ENCODE results near the gene IGSF9B. TPM values are rescaled to one million over a fixed set of nuclear protein-coding genes. Genes with fewer than 3 reads are reported as not detected.

IGSF9B gene
- total RNA-seq, 1 experiment from 2014 or later = 10.1 TPM

- H3K36me3 ChIP-seq (ENCODE audit: insufficient read depth, low read length, poor library complexity, severe bottlenecking) = no peaks in the 10 kb centered on the region
- intact Hi-C loops (cut with micrococcal nuclease; ENCODE audit: unreplicated experiment) = no loop called here
- DNase-seq (ENCODE audit: low spot score) = no peak
Measured at GRCh38 chr11:133924661-133925060, 32.1 kb downstream of the IGSF9B start.

GRCh38 chr11:133922078-133922870, 34.5 kb downstream of the IGSF9B start:
- no peak for TF ChIP-seq EZH2 (IDR thresholded peaks at IDR 0.05; ENCODE audit: borderline replicate concordance, low read depth, low read length, poor library complexity, severe bottlenecking)
- Histone ChIP-seq H3K4me3 (ENCODE audit: low read depth, low read length, poor library complexity, severe bottlenecking) (no peak overlapping the region), H3K36me3 (ENCODE audit: insufficient read depth, low read length, poor library complexity, severe bottlenecking) (no peaks in the 10 kb centered on the region), H3K27me3 (replicated peaks; ENCODE audit: insufficient read depth, low read depth, low read length, poor library complexity) (no peaks in the 10 kb centered on the region), H3K4me1 (ENCODE audit: insufficient read depth, low read length, poor library complexity, severe bottlenecking) (no peaks in the 10 kb centered on the region), H3K9me3 (ENCODE audit: low read depth, low read length, poor library complexity, severe bottlenecking) (no peaks in the 10 kb centered on the region), H3K27ac (ENCODE audit: low read depth, low read length, poor library complexity, severe bottlenecking) (no peak overlapping the region)
- BruUV-seq (replicated peaks) = no TSS peak
- CTCF ChIA-PET = no interaction called here
- DNase-seq (ENCODE audit: low spot score) = no peak
- intact Hi-C loops (cut with micrococcal nuclease; ENCODE audit: unreplicated experiment) = no loop called here
- POLR2A ChIA-PET (ENCODE audit: low non-redundant PET) = no interaction called here

More at GRCh38 chr11:133924661-133925060, 32.1 kb downstream of the IGSF9B start:
- Histone ChIP-seq H3K4me3 (ENCODE audit: low read depth, low read length, poor library complexity, severe bottlenecking) (no peak overlapping the region), H3K9me3 (ENCODE audit: low read depth, low read length, poor library complexity, severe bottlenecking) (no peaks in the 10 kb centered on the region), H3K4me1 (ENCODE audit: insufficient read depth, low read length, poor library complexity, severe bottlenecking) (no peaks in the 10 kb centered on the region), H3K27me3 (replicated peaks; ENCODE audit: insufficient read depth, low read depth, low read length, poor library complexity) (no peaks in the 10 kb centered on the region), H3K27ac (ENCODE audit: low read depth, low read length, poor library complexity, severe bottlenecking) (no peak overlapping the region)
- BruUV-seq (replicated peaks) = no TSS peak
- no peak for TF ChIP-seq EZH2 (IDR thresholded peaks at IDR 0.05; ENCODE audit: borderline replicate concordance, low read depth, low read length, poor library complexity, severe bottlenecking)
- POLR2A ChIA-PET (ENCODE audit: low non-redundant PET) = no interaction called here
- CTCF ChIA-PET = no interaction called here

GRCh38 chr11:133921513-133921912, 35.3 kb downstream of the IGSF9B start:
- ChIA-PET POLR2A (ENCODE audit: low non-redundant PET) (no interaction called here), CTCF (no interaction called here)
- no peak overlapping the region for H3K27ac ChIP-seq (ENCODE audit: low read depth, low read length, poor library complexity, severe bottlenecking)

GRCh38 chr11:133921026-133921425, 35.7 kb downstream of the IGSF9B start:
- CTCF ChIA-PET = no interaction called here
- no peak overlapping the region for H3K27ac ChIP-seq (ENCODE audit: low read depth, low read length, poor library complexity, severe bottlenecking)
- no peaks in the 10 kb centered on the region for H3K4me1 ChIP-seq (ENCODE audit: insufficient read depth, low read length, poor library complexity, severe bottlenecking)
- no peaks in the 10 kb centered on the region for H3K9me3 ChIP-seq (ENCODE audit: low read depth, low read length, poor library complexity, severe bottlenecking)
- BruUV-seq (replicated peaks) = no TSS peak
- intact Hi-C loops (cut with micrococcal nuclease; ENCODE audit: unreplicated experiment) = no loop called here
- TF ChIP-seq CTCF (conservative IDR thresholded peaks at IDR 0.05; ENCODE audit: low read depth, low read length) = no peak
- TF ChIP-seq EZH2 (IDR thresholded peaks at IDR 0.05; ENCODE audit: borderline replicate concordance, low read depth, low read length, poor library complexity, severe bottlenecking) = no peak
- H3K36me3 ChIP-seq (ENCODE audit: insufficient read depth, low read length, poor library complexity, severe bottlenecking) = no peaks in the 10 kb centered on the region
- POLR2A ChIA-PET (ENCODE audit: low non-redundant PET) = no interaction called here
- H3K4me3 ChIP-seq (ENCODE audit: low read depth, low read length, poor library complexity, severe bottlenecking) = no peak overlapping the region
- DNase-seq (ENCODE audit: low spot score) = no peak
- H3K27me3 ChIP-seq (replicated peaks; ENCODE audit: insufficient read depth, low read depth, low read length, poor library complexity) = no peaks in the 10 kb centered on the region

More at GRCh38 chr11:133921513-133921912, 35.3 kb downstream of the IGSF9B start:
- Histone ChIP-seq H3K4me1 (ENCODE audit: insufficient read depth, low read length, poor library complexity, severe bottlenecking) (no peaks in the 10 kb centered on the region), H3K27me3 (replicated peaks; ENCODE audit: insufficient read depth, low read depth, low read length, poor library complexity) (no peaks in the 10 kb centered on the region), H3K4me3 (ENCODE audit: low read depth, low read length, poor library complexity, severe bottlenecking) (no peak overlapping the region), H3K9me3 (ENCODE audit: low read depth, low read length, poor library complexity, severe bottlenecking) (no peaks in the 10 kb centered on the region), H3K36me3 (ENCODE audit: insufficient read depth, low read length, poor library complexity, severe bottlenecking) (no peaks in the 10 kb centered on the region)
- TF ChIP-seq CTCF (conservative IDR thresholded peaks at IDR 0.05; ENCODE audit: low read depth, low read length) (no peak), EZH2 (IDR thresholded peaks at IDR 0.05; ENCODE audit: borderline replicate concordance, low read depth, low read length, poor library complexity, severe bottlenecking) (no peak)
- no peak for DNase-seq (ENCODE audit: low spot score)
- no TSS peak for BruUV-seq (replicated peaks)
- intact Hi-C loops (cut with micrococcal nuclease; ENCODE audit: unreplicated experiment) = no loop called here
